ENCODE data around the gene IGFL1. TPM values are rescaled to one million over a fixed set of nuclear protein-coding genes. Genes with fewer than 3 reads are reported as not detected.
"Not testable (repeated sequence)": the region's sequence is repeated elsewhere in the genome, so short reads cannot be mapped to it uniquely, and the experiment has no call there.

Gene IGFL1
- total RNA-seq, 1 experiment from 2014 or later = not detected

GRCh38 chr19:46191972-46192371, 37.6 kb upstream of the IGFL1 start:
- H3K36me3 ChIP-seq (ENCODE audit: insufficient read depth, low read length, poor library complexity, severe bottlenecking) = no peaks in the 10 kb centered on the region
- DNase-seq (ENCODE audit: low spot score) = no peak
- TF ChIP-seq CTCF (conservative IDR thresholded peaks at IDR 0.05; ENCODE audit: low read depth, low read length) (no peak), EZH2 (IDR thresholded peaks at IDR 0.05; ENCODE audit: borderline replicate concordance, low read depth, low read length, poor library complexity, severe bottlenecking) (no peak)
- H3K4me1 ChIP-seq (ENCODE audit: insufficient read depth, low read length, poor library complexity, severe bottlenecking) = no peaks in the 10 kb centered on the region
- no peaks in the 10 kb centered on the region for H3K27me3 ChIP-seq (replicated peaks; ENCODE audit: insufficient read depth, low read depth, low read length, poor library complexity)
- CTCF ChIA-PET = interaction anchor here (0.5 kb wide), 1 partner anchor 214 kb away, joined by 6 read pairs; no protein-coding TSS in a partner anchor
- POLR2A ChIA-PET (ENCODE audit: low non-redundant PET) = no interaction called here
- no TSS peak for BruUV-seq (replicated peaks)
- no peak overlapping the region for H3K27ac ChIP-seq (ENCODE audit: low read depth, low read length, poor library complexity, severe bottlenecking)
- intact Hi-C loops (cut with micrococcal nuclease; ENCODE audit: unreplicated experiment) = loop anchor here (5.0 kb wide), 1 partner anchor 70 kb away; no protein-coding TSS in a partner anchor
- no peak overlapping the region for H3K4me3 ChIP-seq (ENCODE audit: low read depth, low read length, poor library complexity, severe bottlenecking)
- no peaks in the 10 kb centered on the region for H3K9me3 ChIP-seq (ENCODE audit: low read depth, low read length, poor library complexity, severe bottlenecking)

DNA sequence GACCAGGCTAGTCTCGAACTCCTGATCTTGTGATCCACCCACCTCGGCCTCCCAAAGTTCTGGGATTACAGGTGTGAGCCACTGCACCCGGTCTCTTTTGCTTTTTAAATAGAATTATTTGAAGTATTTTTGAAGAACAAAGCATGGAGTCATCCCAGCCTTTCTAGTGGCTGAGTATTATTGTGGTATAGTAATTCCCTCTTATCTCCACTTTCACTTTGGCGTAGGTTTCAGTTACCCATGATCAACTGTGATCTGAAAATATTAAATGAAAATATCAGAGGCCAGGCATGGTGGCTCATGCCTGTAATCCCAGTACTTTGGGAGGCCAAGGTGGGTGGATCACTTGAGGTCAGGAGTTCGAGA, 36.9 kb upstream of the IGFL1 start:
- H3K27me3 ChIP-seq (replicated peaks; ENCODE audit: insufficient read depth, low read depth, low read length, poor library complexity) = not testable (repeated sequence)

DNA sequence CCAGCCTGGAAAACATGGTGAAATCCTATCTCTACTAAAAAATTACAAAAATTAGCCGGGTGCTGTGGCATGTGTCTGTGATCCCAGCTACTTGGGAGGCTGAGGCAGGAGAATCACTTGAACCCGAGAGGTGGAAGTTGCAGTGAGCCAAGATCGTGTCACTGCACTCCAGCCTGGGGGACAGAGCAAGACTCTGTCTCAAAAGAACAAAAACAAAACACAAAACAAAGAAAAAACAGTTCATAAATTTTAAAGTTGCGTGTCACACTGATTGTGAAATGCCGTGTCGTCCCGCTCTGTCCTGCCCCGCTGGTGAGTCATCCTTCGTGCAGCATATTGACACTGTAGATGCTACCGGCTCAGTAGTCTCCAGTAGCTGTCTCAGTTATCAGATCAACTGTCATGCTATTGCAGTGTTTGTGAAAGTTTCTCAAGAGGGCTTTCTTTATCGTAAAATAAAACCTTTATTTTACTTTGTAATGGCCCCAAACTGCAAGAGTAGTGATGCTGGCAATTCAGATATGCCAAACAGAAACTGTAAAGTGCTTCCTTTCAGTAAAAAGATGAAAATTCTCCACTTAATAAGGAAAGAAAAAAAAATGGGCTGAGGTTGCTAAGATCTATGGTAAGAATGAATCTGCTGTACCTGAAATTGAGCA, 36.4 kb upstream of the IGFL1 start:
- intact Hi-C loops (cut with micrococcal nuclease; ENCODE audit: unreplicated experiment) = loop anchor here (5.0 kb wide), 1 partner anchor 69 kb away; no protein-coding TSS in a partner anchor
- no peak overlapping the region for H3K27ac ChIP-seq (ENCODE audit: low read depth, low read length, poor library complexity, severe bottlenecking)
- DNase-seq (ENCODE audit: low spot score) = peak; percentile 68
- CTCF ChIA-PET = no interaction called here
- H3K4me1 ChIP-seq (ENCODE audit: insufficient read depth, low read length, poor library complexity, severe bottlenecking) = no peaks in the 10 kb centered on the region
- no peaks in the 10 kb centered on the region for H3K36me3 ChIP-seq (ENCODE audit: insufficient read depth, low read length, poor library complexity, severe bottlenecking)
- POLR2A ChIA-PET (ENCODE audit: low non-redundant PET) = no interaction called here
- no peak overlapping the region for H3K4me3 ChIP-seq (ENCODE audit: low read depth, low read length, poor library complexity, severe bottlenecking)
- BruUV-seq (replicated peaks) = no TSS peak
- no peaks in the 10 kb centered on the region for H3K27me3 ChIP-seq (replicated peaks; ENCODE audit: insufficient read depth, low read depth, low read length, poor library complexity)
- TF ChIP-seq EZH2 (IDR thresholded peaks at IDR 0.05; ENCODE audit: borderline replicate concordance, low read depth, low read length, poor library complexity, severe bottlenecking) = no peak
- no peak for TF ChIP-seq CTCF (conservative IDR thresholded peaks at IDR 0.05; ENCODE audit: low read depth, low read length)
- no peaks in the 10 kb centered on the region for H3K9me3 ChIP-seq (ENCODE audit: low read depth, low read length, poor library complexity, severe bottlenecking)

More for the DNA sequence above, 36.9 kb upstream of the IGFL1 start:
- H3K27ac ChIP-seq (ENCODE audit: low read depth, low read length, poor library complexity, severe bottlenecking); POLR2A ChIA-PET (ENCODE audit: low non-redundant PET); H3K4me1 ChIP-seq (ENCODE audit: insufficient read depth, low read length, poor library complexity, severe bottlenecking); H3K4me3 ChIP-seq (ENCODE audit: low read depth, low read length, poor library complexity, severe bottlenecking); DNase-seq (ENCODE audit: low spot score); H3K9me3 ChIP-seq (ENCODE audit: low read depth, low read length, poor library complexity, severe bottlenecking); H3K36me3 ChIP-seq (ENCODE audit: insufficient read depth, low read length, poor library complexity, severe bottlenecking); BruUV-seq (replicated peaks); CTCF ChIA-PET: not testable (repeated sequence)
- intact Hi-C loops (cut with micrococcal nuclease; ENCODE audit: unreplicated experiment) = loop anchor here (5.0 kb wide), 1 partner anchor 70 kb away; no protein-coding TSS in a partner anchor

- Histone ChIP-seq H3K4me3 (ENCODE audit: low read depth, low read length, poor library complexity, severe bottlenecking) (no peak overlapping the region), H3K27me3 (replicated peaks; ENCODE audit: insufficient read depth, low read depth, low read length, poor library complexity) (no peaks in the 10 kb centered on the region), H3K9me3 (ENCODE audit: low read depth, low read length, poor library complexity, severe bottlenecking) (no peaks in the 10 kb centered on the region), H3K36me3 (ENCODE audit: insufficient read depth, low read length, poor library complexity, severe bottlenecking) (no peaks in the 10 kb centered on the region), H3K4me1 (ENCODE audit: insufficient read depth, low read length, poor library complexity, severe bottlenecking) (no peaks in the 10 kb centered on the region), H3K27ac (ENCODE audit: low read depth, low read length, poor library complexity, severe bottlenecking) (no peak overlapping the region)
- TF ChIP-seq CTCF (conservative IDR thresholded peaks at IDR 0.05; ENCODE audit: low read depth, low read length) = no peak
- no peak for TF ChIP-seq EZH2 (IDR thresholded peaks at IDR 0.05; ENCODE audit: borderline replicate concordance, low read depth, low read length, poor library complexity, severe bottlenecking)
- DNase-seq (ENCODE audit: low spot score) = no peak
- CTCF ChIA-PET = no interaction called here
- intact Hi-C loops (cut with micrococcal nuclease; ENCODE audit: unreplicated experiment) = loop anchor here (5.0 kb wide), 1 partner anchor 69 kb away; no protein-coding TSS in a partner anchor
- POLR2A ChIA-PET (ENCODE audit: low non-redundant PET) = no interaction called here
- no TSS peak for BruUV-seq (replicated peaks)
These were observed 35.9 kb upstream of the IGFL1 start for GRCh38 chr19:46193678-46194077.
